ENCODE data around the gene PLEKHS1. TPM values are rescaled to one million over a fixed set of nuclear protein-coding genes. Genes with fewer than 3 reads are reported as not detected.
"Not testable (repeated sequence)": the region's sequence is repeated elsewhere in the genome, so short reads cannot be mapped to it uniquely, and the experiment has no call there.

Gene PLEKHS1
- total RNA-seq, 3 donors from 2014 or later (not counting 1 experiment from before 2014, with no cell fraction given): 0.14 to 0.90 (median 0.23) TPM

DNA sequence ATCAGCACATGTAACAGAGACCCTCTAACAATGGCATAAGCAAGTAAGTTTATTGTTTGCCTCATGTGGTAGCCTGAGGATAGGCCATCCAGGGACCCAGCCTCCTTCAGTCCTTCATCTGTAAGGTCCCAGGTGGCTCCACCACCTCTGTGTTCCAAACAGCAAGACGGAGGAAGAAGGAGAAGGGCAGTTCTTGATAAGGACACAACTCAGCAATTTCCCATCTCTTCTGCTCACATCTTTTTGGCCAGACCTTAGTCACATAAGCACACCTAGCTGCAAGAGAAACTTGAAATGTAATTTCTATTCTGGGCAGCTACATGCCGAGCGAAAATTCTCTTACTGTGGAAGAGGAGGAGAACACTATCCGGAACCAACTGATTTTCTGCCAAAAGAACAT is 68.5 kb downstream of the PLEKHS1 start:
- H3K27ac ChIP-seq (ENCODE audit: low read length): no peak overlapping the region
- Mint-ChIP-seq H3K4me3 (no peak overlapping the region), H3K4me1 (no peaks in the 10 kb centered on the region), H3K27me3 (ENCODE audit: low read depth in 2 of 2) (peaks cover 0 to 7% of the 10 kb centered on the region in 2 donors), H3K9me3 (no peaks in the 10 kb centered on the region), H3K27ac (no peak overlapping the region), H3K36me3 (no peaks in the 10 kb centered on the region)
- no peaks in the 10 kb centered on the region for H3K4me1 ChIP-seq (ENCODE audit: control insufficient read depth, insufficient read depth, low read length)
- no peak overlapping the region for H3K4me3 ChIP-seq (ENCODE audit: low read length)
- TF ChIP-seq, protein P1, sequence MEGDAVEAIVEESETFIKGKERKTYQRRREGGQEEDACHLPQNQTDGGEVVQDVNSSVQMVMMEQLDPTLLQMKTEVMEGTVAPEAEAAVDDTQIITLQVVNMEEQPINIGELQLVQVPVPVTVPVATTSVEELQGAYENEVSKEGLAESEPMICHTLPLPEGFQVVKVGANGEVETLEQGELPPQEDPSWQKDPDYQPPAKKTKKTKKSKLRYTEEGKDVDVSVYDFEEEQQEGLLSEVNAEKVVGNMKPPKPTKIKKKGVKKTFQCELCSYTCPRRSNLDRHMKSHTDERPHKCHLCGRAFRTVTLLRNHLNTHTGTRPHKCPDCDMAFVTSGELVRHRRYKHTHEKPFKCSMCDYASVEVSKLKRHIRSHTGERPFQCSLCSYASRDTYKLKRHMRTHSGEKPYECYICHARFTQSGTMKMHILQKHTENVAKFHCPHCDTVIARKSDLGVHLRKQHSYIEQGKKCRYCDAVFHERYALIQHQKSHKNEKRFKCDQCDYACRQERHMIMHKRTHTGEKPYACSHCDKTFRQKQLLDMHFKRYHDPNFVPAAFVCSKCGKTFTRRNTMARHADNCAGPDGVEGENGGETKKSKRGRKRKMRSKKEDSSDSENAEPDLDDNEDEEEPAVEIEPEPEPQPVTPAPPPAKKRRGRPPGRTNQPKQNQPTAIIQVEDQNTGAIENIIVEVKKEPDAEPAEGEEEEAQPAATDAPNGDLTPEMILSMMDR (IDR thresholded peaks at IDR 0.05): no peak
- intact Hi-C loops (cut with micrococcal nuclease): no loop called here
- DNase-seq (no peak), ATAC-seq (no peak)
- no peaks in the 10 kb centered on the region for H3K36me3 ChIP-seq (ENCODE audit: control insufficient read depth, insufficient read depth, low read length)
- no peaks in the 10 kb centered on the region for H3K27me3 ChIP-seq (ENCODE audit: control insufficient read depth, insufficient read depth, low read length)
- WGBS (ENCODE audit: insufficient coverage): 97% methylated on average over 4 of the region's 4 CpGs
- no peaks in the 10 kb centered on the region for H3K9me3 ChIP-seq (ENCODE audit: control insufficient read depth, insufficient read depth, low read length)

DNA sequence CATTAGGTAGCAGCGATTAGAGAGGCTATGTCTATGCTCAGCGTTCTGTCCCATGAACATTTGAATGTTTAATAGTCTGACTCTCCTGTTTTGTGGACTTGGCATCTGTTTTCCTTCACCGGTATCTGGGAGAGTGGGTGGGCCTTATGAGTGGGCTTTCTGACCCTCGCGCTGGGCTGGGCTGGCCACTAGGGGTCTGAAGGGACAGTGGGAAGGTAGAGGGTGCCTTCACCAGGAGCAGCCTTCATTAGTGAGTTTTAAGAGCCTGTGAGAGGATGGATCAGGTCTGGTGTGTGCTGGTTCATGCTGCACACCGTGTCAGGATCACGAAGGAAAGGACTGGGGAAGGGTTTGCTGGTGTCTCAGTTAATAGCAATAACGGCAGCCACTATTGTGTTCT is 69.0 kb downstream of the PLEKHS1 start:
- intact Hi-C loops (cut with micrococcal nuclease): no loop called here
- H3K27me3 Mint-ChIP-seq (ENCODE audit: low read depth in 2 of 2): peaks cover 0 to 7% of the 10 kb centered on the region in 2 donors
- H3K4me3 Mint-ChIP-seq: no peak overlapping the region
- H3K27ac Mint-ChIP-seq: no peak overlapping the region
- no peaks in the 10 kb centered on the region for H3K4me1 Mint-ChIP-seq
- no peaks in the 10 kb centered on the region for H3K36me3 ChIP-seq (ENCODE audit: control insufficient read depth, insufficient read depth, low read length)
- H3K27me3 ChIP-seq (ENCODE audit: control insufficient read depth, insufficient read depth, low read length): no peaks in the 10 kb centered on the region
- TF ChIP-seq, protein P1 (IDR thresholded peaks at IDR 0.05): no peak
- no peaks in the 10 kb centered on the region for H3K9me3 ChIP-seq (ENCODE audit: control insufficient read depth, insufficient read depth, low read length)
- no peak for ATAC-seq
- H3K4me3 ChIP-seq (ENCODE audit: low read length): no peak overlapping the region
- H3K9me3 Mint-ChIP-seq: no peaks in the 10 kb centered on the region
- WGBS (ENCODE audit: insufficient coverage): 89% methylated on average over 8 of the region's 8 CpGs
- H3K4me1 ChIP-seq (ENCODE audit: control insufficient read depth, insufficient read depth, low read length): no peaks in the 10 kb centered on the region
- no peaks in the 10 kb centered on the region for H3K36me3 Mint-ChIP-seq
- no peak for DNase-seq
- H3K27ac ChIP-seq (ENCODE audit: low read length): no peak overlapping the region

DNA sequence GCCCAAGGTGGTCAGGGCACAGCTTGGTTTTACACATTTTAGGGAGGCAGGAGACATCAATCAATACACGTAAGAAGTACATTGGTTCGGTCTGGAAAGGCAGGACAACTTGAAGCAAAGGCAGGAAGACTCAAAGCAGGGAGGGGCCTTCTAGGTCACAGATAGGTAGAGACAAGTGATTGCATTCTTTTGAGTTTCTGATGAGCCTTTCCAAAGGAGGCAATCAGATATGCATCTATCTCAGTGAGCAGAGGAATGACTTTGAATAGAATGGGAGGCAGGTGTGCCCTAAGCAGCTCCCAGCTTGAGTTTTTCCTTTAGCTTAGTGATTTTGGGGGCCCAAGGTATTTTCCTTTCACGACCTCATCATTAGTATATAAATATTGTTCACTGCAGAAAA is 69.8 kb downstream of the PLEKHS1 start:
- intact Hi-C loops (cut with micrococcal nuclease); H3K4me1 ChIP-seq (ENCODE audit: control insufficient read depth, insufficient read depth, low read length); H3K4me3 Mint-ChIP-seq; H3K9me3 ChIP-seq (ENCODE audit: control insufficient read depth, insufficient read depth, low read length); H3K4me3 ChIP-seq (ENCODE audit: low read length); H3K27ac Mint-ChIP-seq; ATAC-seq; DNase-seq; H3K27ac ChIP-seq (ENCODE audit: low read length); H3K9me3 Mint-ChIP-seq; H3K27me3 ChIP-seq (ENCODE audit: control insufficient read depth, insufficient read depth, low read length); H3K36me3 ChIP-seq (ENCODE audit: control insufficient read depth, insufficient read depth, low read length); H3K4me1 Mint-ChIP-seq; H3K27me3 Mint-ChIP-seq (ENCODE audit: low read depth in 2 of 2); H3K36me3 Mint-ChIP-seq: not testable (repeated sequence)
- 93% methylated on average over 2 of the region's 3 CpGs for WGBS (ENCODE audit: insufficient coverage)

DNA sequence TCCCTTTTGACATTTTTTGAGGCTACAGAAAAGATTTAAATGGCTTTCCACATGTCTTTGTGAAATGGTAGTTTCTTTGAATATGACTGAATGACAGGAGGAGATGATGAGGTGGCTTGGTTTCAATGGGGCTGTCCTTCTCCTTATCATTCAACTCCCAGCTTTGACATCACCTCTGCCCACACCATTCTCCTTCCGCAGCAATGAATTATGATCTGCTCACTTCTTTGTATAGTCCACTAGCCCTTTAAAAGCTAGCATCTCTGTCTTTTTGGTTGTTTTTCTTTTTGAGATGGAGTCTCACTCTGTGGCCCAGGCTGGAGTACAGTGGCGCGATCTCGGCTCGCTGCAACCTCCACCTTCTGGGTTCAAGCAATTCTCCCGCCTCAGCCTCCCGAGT is 70.7 kb downstream of the PLEKHS1 start:
- DNase-seq: no peak
- 98% methylated on average over 7 of the region's 7 CpGs for WGBS (ENCODE audit: insufficient coverage)

More for the DNA sequence above, 70.7 kb downstream of the PLEKHS1 start:
- no peaks in the 10 kb centered on the region for H3K9me3 Mint-ChIP-seq
- H3K4me1 ChIP-seq (ENCODE audit: control insufficient read depth, insufficient read depth, low read length): no peaks in the 10 kb centered on the region
- no peak overlapping the region for H3K4me3 Mint-ChIP-seq
- H3K36me3 ChIP-seq (ENCODE audit: control insufficient read depth, insufficient read depth, low read length): no peaks in the 10 kb centered on the region
- TF ChIP-seq, protein P1 (IDR thresholded peaks at IDR 0.05): no peak
- no peaks in the 10 kb centered on the region for H3K27me3 ChIP-seq (ENCODE audit: control insufficient read depth, insufficient read depth, low read length)
- H3K9me3 ChIP-seq (ENCODE audit: control insufficient read depth, insufficient read depth, low read length): no peaks in the 10 kb centered on the region
- no peaks in the 10 kb centered on the region for H3K36me3 Mint-ChIP-seq
- no peak for ATAC-seq
- no peak overlapping the region for H3K27ac Mint-ChIP-seq
- no peak overlapping the region for H3K4me3 ChIP-seq (ENCODE audit: low read length)
- no peak overlapping the region for H3K27ac ChIP-seq (ENCODE audit: low read length)
- intact Hi-C loops (cut with micrococcal nuclease): no loop called here
- H3K4me1 Mint-ChIP-seq: no peaks in the 10 kb centered on the region
- peaks cover 0 to 7% of the 10 kb centered on the region in 2 donors for H3K27me3 Mint-ChIP-seq (ENCODE audit: low read depth in 2 of 2)

Data from natural killer cell (primary cell).